Mesenchymal stem cell (in vitro differentiated cells and primary cell): ENCODE measurements around the gene TENM4.

Experiments used
- DNase-seq: peaks from one replicate; pipeline ENCODE4 v3.0.0-alpha.2; 2013
- H2AFZ ChIP-seq: one replicate; pipeline ENCODE4 v1.6.1; 2013; ENCODE audit warnings: low read depth, mild to moderate bottlenecking, control low read depth, inconsistent platforms, low read length, moderate library complexity
- H2AK5ac ChIP-seq: 2 replicates; pipeline ENCODE4 v1.6.1; 2013; ENCODE audit warnings: low read length, moderate library complexity, mild to moderate bottlenecking, inconsistent platforms; ENCODE audit not compliant: severe bottlenecking
- H2BK120ac ChIP-seq: one replicate; pipeline ENCODE4 v1.6.1; 2013; ENCODE audit warnings: low read depth, mild to moderate bottlenecking, inconsistent platforms, low read length, moderate library complexity
- H2BK12ac ChIP-seq, 2 experiments: one replicate each; pipeline ENCODE4 v1.6.1; 2013; ENCODE audit warnings: inconsistent platforms in 2 of 2, low read length in 2 of 2, mild to moderate bottlenecking in 2 of 2, moderate library complexity in 2 of 2, control low read depth in 1 of 2
- H2BK15ac ChIP-seq: one replicate; pipeline ENCODE4 v1.6.1; 2013; ENCODE audit warnings: mild to moderate bottlenecking, low read depth, inconsistent platforms; ENCODE audit not compliant: poor library complexity, severe bottlenecking
- H2BK5ac ChIP-seq: 2 replicates; pipeline ENCODE4 v1.6.1; 2013; ENCODE audit warnings: low read depth, mild to moderate bottlenecking, low read length, control low read depth, inconsistent platforms; ENCODE audit not compliant: poor library complexity, severe bottlenecking
- H3K14ac ChIP-seq, 2 experiments: one replicate each; pipeline ENCODE4 v1.6.1; 2013; ENCODE audit warnings: inconsistent platforms in 2 of 2, low read length in 2 of 2, control low read depth in 1 of 2, mild to moderate bottlenecking in 1 of 2, moderate library complexity in 1 of 2
- H3K18ac ChIP-seq, 2 experiments: one replicate each; pipeline ENCODE4 v1.6.1; 2013; ENCODE audit warnings: inconsistent platforms in 2 of 2, low read length in 2 of 2, control low read depth in 1 of 2, low read depth in 1 of 2, mild to moderate bottlenecking in 1 of 2
- H3K23ac ChIP-seq, 2 experiments: one replicate each; pipeline ENCODE4 v1.6.1; 2013; ENCODE audit warnings: inconsistent platforms in 2 of 2, low read length in 2 of 2, mild to moderate bottlenecking in 2 of 2, moderate library complexity in 2 of 2, control low read depth in 1 of 2
- H3K27ac ChIP-seq: 2 replicates; pipeline ENCODE4 v1.5.1; 2013; ENCODE audit warnings: mild to moderate bottlenecking, moderate library complexity, low read length, control low read depth, inconsistent platforms; ENCODE audit not compliant: poor library complexity, severe bottlenecking
- H3K27me3 ChIP-seq, 2 experiments: 2 replicates each; pipeline versions ENCODE4 v1.6.1 to v1.7.0; 2013; ENCODE audit warnings: low read length in 2 of 2, mild to moderate bottlenecking in 2 of 2, moderate library complexity in 2 of 2, control low read depth in 1 of 2, inconsistent platforms in 1 of 2; ENCODE audit not compliant: control insufficient read depth in 1 of 2, insufficient read depth in 1 of 2
- H3K36me3 ChIP-seq, 2 experiments: 2 replicates each; pipeline versions ENCODE4 v1.6.1 to v1.7.0; 2013; ENCODE audit warnings: low read length in 2 of 2, control low read depth in 1 of 2, inconsistent platforms in 1 of 2, low read depth in 1 of 2, mild to moderate bottlenecking in 1 of 2; ENCODE audit not compliant: insufficient read depth in 2 of 2, control insufficient read depth in 1 of 2
- H3K4ac ChIP-seq, 2 experiments: one replicate each; pipeline ENCODE4 v1.6.1; 2013; ENCODE audit warnings: inconsistent platforms in 2 of 2, low read length in 2 of 2, mild to moderate bottlenecking in 2 of 2, moderate library complexity in 2 of 2, control low read depth in 1 of 2, low read depth in 1 of 2
- H3K4me1 ChIP-seq: 2 replicates; pipeline ENCODE4 v1.6.1; 2013; ENCODE audit warnings: low read depth, low read length, control low read depth; ENCODE audit not compliant: control insufficient read depth, insufficient read depth
- H3K4me2 ChIP-seq: 2 replicates; pipeline ENCODE4 v1.6.1; 2013; ENCODE audit warnings: low read length, mild to moderate bottlenecking, inconsistent platforms; ENCODE audit not compliant: poor library complexity, severe bottlenecking
- H3K4me3 ChIP-seq, 2 experiments: 2 replicates each; pipeline versions ENCODE4 v1.5.1 to v1.7.0; 2013; ENCODE audit warnings: low read length in 2 of 2, mild to moderate bottlenecking in 2 of 2, control low read depth in 1 of 2, low read depth in 1 of 2; ENCODE audit not compliant: insufficient read depth in 1 of 2
- H3K79me1 ChIP-seq: replicated peaks from 2 replicates; pipeline ENCODE4 v1.6.1; 2013; ENCODE audit warnings: mild to moderate bottlenecking, control low read depth, low read length, inconsistent platforms; ENCODE audit not compliant: poor library complexity, severe bottlenecking
- H3K9ac ChIP-seq: 2 replicates; pipeline ENCODE4 v1.7.0; 2013; ENCODE audit warnings: mild to moderate bottlenecking, low read length, moderate library complexity
- H3K9me3 ChIP-seq: 2 replicates; pipeline ENCODE4 v1.7.0; 2013; ENCODE audit warnings: mild to moderate bottlenecking, low read length; ENCODE audit not compliant: control insufficient read depth
- H4K8ac ChIP-seq: one replicate; pipeline ENCODE4 v1.6.1; 2013; ENCODE audit warnings: inconsistent platforms, mild to moderate bottlenecking, low read length, moderate library complexity
- H4K91ac ChIP-seq: one replicate; pipeline ENCODE4 v1.6.1; 2013; ENCODE audit warnings: mild to moderate bottlenecking, low read length, inconsistent platforms
- WGBS: methylation state at CpG from one replicate; pipeline ENCODE4 v1.1.7; 2013; ENCODE audit warnings: mixed read lengths; 5-methylcytosine and 5-hydroxymethylcytosine counted together

TENM4 gene

DNA sequence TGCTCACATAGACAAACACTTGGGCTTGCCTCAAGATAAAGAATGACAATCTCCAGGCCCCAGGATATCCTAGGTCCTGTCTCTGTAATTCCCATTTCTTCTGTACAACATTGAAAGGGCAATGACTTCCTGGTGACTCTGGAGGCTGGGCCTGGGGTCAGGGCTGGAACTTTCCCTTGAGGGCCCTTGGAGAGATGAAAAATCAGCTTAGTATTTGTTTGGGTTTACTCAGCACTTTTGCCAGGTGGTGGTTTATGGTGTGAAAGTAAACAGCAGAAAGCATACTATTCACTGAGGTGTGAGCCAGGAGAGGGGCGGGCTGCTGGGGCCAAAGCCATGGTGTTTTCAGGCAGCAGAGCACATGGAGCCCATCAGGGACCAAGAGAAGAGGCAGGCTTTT is 651.5 kb downstream of the TENM4 start:
- Histone ChIP-seq H3K18ac (peak overlapping the region in 1 of 2 experiments; percentile 56), H3K4me3 (no peak overlapping the region), H3K9me3 (no peaks in the 10 kb centered on the region), H3K36me3 (peaks cover 4 to 9% of the 10 kb centered on the region in 2 experiments), H3K4me2 (no peak overlapping the region), H2BK15ac (no peak overlapping the region), H3K14ac (no peak overlapping the region), H3K79me1 (no peaks in the 10 kb centered on the region), H3K4me1 (peaks cover 9% of the 10 kb centered on the region), H2AFZ (no peak overlapping the region), H4K91ac (no peak overlapping the region), H3K4ac (peak overlapping the region in 1 of 2 experiments; percentile 59), H4K8ac (no peak overlapping the region), H3K9ac (no peak overlapping the region), H3K27me3 (no peaks in the 10 kb centered on the region), H2BK12ac (peak overlapping the region; percentile 37 to 44), H2AK5ac (no peak overlapping the region), H2BK5ac (no peak overlapping the region), H2BK120ac (no peak overlapping the region), H3K23ac (no peak overlapping the region), H3K27ac (no peak overlapping the region)
- no peak for DNase-seq
- WGBS, result 68% methylated on average over 1 of the region's 1 CpG

DNA sequence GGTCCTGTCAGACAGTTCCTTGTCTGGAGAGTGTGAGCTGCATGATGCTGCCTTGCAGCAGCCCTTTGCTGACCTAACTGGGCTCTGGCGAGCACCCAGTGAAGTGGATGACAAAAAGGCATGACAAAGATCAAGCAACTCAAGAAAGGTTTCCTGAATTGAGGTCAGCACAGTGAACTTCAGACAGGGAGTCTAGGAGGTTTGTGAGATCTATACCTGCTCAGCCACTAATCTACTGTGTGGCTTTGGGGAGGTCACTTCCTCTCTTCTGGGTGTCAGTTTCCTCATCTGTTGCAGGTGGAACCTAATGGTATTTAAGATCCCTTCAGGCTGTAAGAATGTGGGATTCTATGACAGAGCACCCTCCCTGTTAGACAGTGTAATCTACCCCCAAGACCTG is 652.3 kb downstream of the TENM4 start:
- 42% methylated on average over 1 of the region's 1 CpG for WGBS
- H4K91ac ChIP-seq, result peak overlapping the region; percentile 22

GRCh38 chr11:78787696-78788095 is 653.1 kb downstream of the TENM4 start:
- Histone ChIP-seq H4K8ac (no peak overlapping the region), H3K4me3 (no peak overlapping the region), H2AFZ (no peak overlapping the region), H3K9ac (no peak overlapping the region), H3K4me2 (no peak overlapping the region), H3K23ac (peak overlapping the region in 1 of 2 experiments; percentile 47), H2BK5ac (no peak overlapping the region), H2BK12ac (peak overlapping the region in 1 of 2 experiments; percentile 1), H3K27ac (no peak overlapping the region), H3K4ac (no peak overlapping the region), H2AK5ac (no peak overlapping the region), H3K14ac (no peak overlapping the region), H3K9me3 (no peaks in the 10 kb centered on the region), H3K4me1 (peaks cover 9% of the 10 kb centered on the region), H3K18ac (peak overlapping the region in 1 of 2 experiments; percentile 54), H3K27me3 (no peaks in the 10 kb centered on the region), H4K91ac (no peak overlapping the region), H2BK120ac (no peak overlapping the region), H2BK15ac (no peak overlapping the region), H3K79me1 (no peaks in the 10 kb centered on the region), H3K36me3 (peaks cover 3 to 4% of the 10 kb centered on the region in 2 experiments)
- DNase-seq, result no peak
- WGBS, result 87% methylated on average over 3 of the region's 3 CpGs

More for the DNA sequence above, 652.3 kb downstream of the TENM4 start:
- Histone ChIP-seq H3K4me2 (no peak overlapping the region), H2BK5ac (no peak overlapping the region), H2AFZ (no peak overlapping the region), H3K27me3 (no peaks in the 10 kb centered on the region), H2BK15ac (no peak overlapping the region), H3K23ac (no peak overlapping the region), H3K36me3 (peaks cover 3 to 4% of the 10 kb centered on the region in 2 experiments), H3K9ac (no peak overlapping the region), H3K14ac (no peak overlapping the region), H3K4me3 (no peak overlapping the region), H3K9me3 (no peaks in the 10 kb centered on the region), H4K8ac (peak overlapping the region; percentile 9), H3K79me1 (no peaks in the 10 kb centered on the region), H2BK120ac (peak overlapping the region; percentile 15), H3K27ac (no peak overlapping the region), H3K18ac (no peak overlapping the region), H2AK5ac (no peak overlapping the region), H3K4ac (peak overlapping the region in 1 of 2 experiments; percentile 21), H3K4me1 (peaks cover 9% of the 10 kb centered on the region), H2BK12ac (peak overlapping the region in 1 of 2 experiments; percentile 45)
- no peak for DNase-seq

DNA sequence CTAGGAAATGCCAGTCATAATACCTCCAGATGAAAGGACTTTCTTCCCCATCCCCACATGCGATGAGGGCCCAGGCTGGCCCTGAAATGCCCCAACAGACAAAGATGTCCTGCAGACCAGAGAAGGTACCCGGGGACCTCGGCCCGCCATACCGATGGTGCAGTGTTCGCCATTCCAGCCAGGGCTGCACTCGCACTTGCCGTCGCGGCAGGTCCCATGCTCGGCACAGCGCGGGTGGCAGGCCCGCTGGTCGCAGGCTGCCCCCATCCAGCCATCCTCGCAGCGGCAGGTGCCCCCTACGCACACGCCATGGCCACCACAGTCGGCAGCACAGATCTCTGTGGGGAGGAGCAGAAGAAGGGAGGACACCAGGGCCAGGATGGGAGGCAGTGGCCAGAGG is 654.1 kb downstream of the TENM4 start:
- H3K4me2 ChIP-seq, result no peak overlapping the region
- peak overlapping the region in 1 of 2 experiments; percentile 91 for H3K4ac ChIP-seq
- no peak overlapping the region for H2BK15ac ChIP-seq
- peak overlapping the region in 1 of 2 experiments; percentile 91 for H2BK12ac ChIP-seq
- H3K9me3 ChIP-seq, result no peaks in the 10 kb centered on the region
- peak overlapping the region; percentile 34 for H4K91ac ChIP-seq
- H2BK5ac ChIP-seq, result no peak overlapping the region
- H3K27me3 ChIP-seq, result no peaks in the 10 kb centered on the region
- WGBS, result 94% methylated on average over 20 of the region's 20 CpGs
- no peak overlapping the region for H3K27ac ChIP-seq
- no peak overlapping the region for H3K9ac ChIP-seq
- peak overlapping the region; percentile 2 to 95 for H3K18ac ChIP-seq
- peak overlapping the region in 1 of 2 experiments; percentile 46 for H3K23ac ChIP-seq
- no peaks in the 10 kb centered on the region for H3K79me1 ChIP-seq
- H4K8ac ChIP-seq, result peak overlapping the region; percentile 21
- H3K14ac ChIP-seq, result peak overlapping the region in 1 of 2 experiments; percentile 78
- DNase-seq, result no peak
- H3K36me3 ChIP-seq, result peaks cover 3 to 4% of the 10 kb centered on the region in 2 experiments
- no peak overlapping the region for H2AFZ ChIP-seq
- no peak overlapping the region for H3K4me3 ChIP-seq
- peaks cover 9% of the 10 kb centered on the region for H3K4me1 ChIP-seq
- H2AK5ac ChIP-seq, result no peak overlapping the region
- H2BK120ac ChIP-seq, result no peak overlapping the region
